Psoas muscle (tissue), 8 donors: ENCODE results near the gene CACNG1. TPM values are rescaled to one million over a fixed set of nuclear protein-coding genes. Genes with fewer than 3 reads are reported as not detected.

Experiments used
- ATAC-seq, 4 donors: fragments of 200-7000 bp; cut with Tn5 transposase; one replicate each; pipeline ENCODE4 v1.9.1; 2020; ENCODE audit warnings: moderate library complexity in 3 of 4, mild to moderate bottlenecking in 2 of 4
- DNase-seq, 2 donors: peaks; one replicate each; pipeline ENCODE4 v3.0.0-alpha.2; 2020
- H3K27ac ChIP-seq: fragments of 200-600 bp; one replicate; pipeline ENCODE4 v1.8.0; 2022
- H3K27me3 ChIP-seq, 3 donors: fragments of 200-600 bp in 1 of 3; one replicate each; pipeline versions ENCODE4 v1.6.1 to v1.8.0; 2013 to 2022; ENCODE audit warnings: low read length in 2 of 3, mild to moderate bottlenecking in 2 of 3, moderate library complexity in 1 of 3; ENCODE audit not compliant: insufficient read depth in 3 of 3
- H3K36me3 ChIP-seq, 2 donors: fragments of 200-600 bp in 1 of 2; one replicate each; pipeline versions ENCODE4 v1.6.1 to v1.8.0; 2013 to 2022; ENCODE audit warnings: low read depth in 1 of 2, mild to moderate bottlenecking in 1 of 2, moderate library complexity in 1 of 2; ENCODE audit not compliant: insufficient read depth in 1 of 2
- H3K4me1 ChIP-seq: fragments of 200-600 bp; one replicate; pipeline ENCODE4 v1.8.0; 2022
- H3K4me3 ChIP-seq: fragments of 200-600 bp; one replicate; pipeline ENCODE4 v1.8.0; 2022; ENCODE audit warnings: mild to moderate bottlenecking
- H3K9me3 ChIP-seq: fragments of 200-600 bp; one replicate; pipeline ENCODE4 v1.8.0; 2022
- WGBS, 3 donors: extraction: QIAGEN DNeasy Blood & Tissue Kit; methylation state at CpG; one replicate each; pipeline versions ENCODE4 v1.1.6 to v1.1.7; 2013; 5-methylcytosine and 5-hydroxymethylcytosine counted together
- intact Hi-C, 2 donors: fragments of 100-400 bp; cut with DNase I; formaldehyde crosslinking; loops; one replicate each; pipeline versions ENCODE4 v1.11.0 to v1.14.2; 2022
- polyA plus RNA-seq, 3 donors: library from polyadenylated mRNA; stranded (reverse); fragments of 200-250 nt; gene quantifications; one replicate each; pipeline ENCODE4 v1.2.3, GENCODE V29; 2013
- total RNA-seq, 4 donors: library from RNA; stranded (reverse); fragmentation: NEBNext Ultra II Directional in 2 of 4; extraction: Animal tissue kit (Norgen Biotek cat#: 25700) in 2 of 4; gene quantifications; one replicate each; pipeline versions ENCODE4 v1.2.1 to v1.2.4, GENCODE V29; 2021 to 2023
- TF ChIP-seq, protein P1 (sequence below): fragments of 200-600 bp; IDR thresholded peaks from one replicate; pipeline ENCODE4 v1.8.0; 2022; ENCODE audit warnings: antibody characterized with exemption
- donor health status: healthy with polysubstance abuse.
- donor health status: DM: no; HTN: no; CAD: no; lungs with moderate emphysema.
- donor health status: Bipolar disorder and iron deficiency.
- donor health status: healthy.
- donor health status: DM: yes; HTN: yes; CAD: no.
- donor health status: DM: no; HTN: no; CAD: no.
- donor health status: DM: no; HTN: no; CAD: no.
- donor health status: DM: yes; HTN: yes; CAD: no.

Gene CACNG1
- total and polyA plus RNA-seq, 7 donors = 20.3 to 312 (median 72.5) TPM

DNA sequence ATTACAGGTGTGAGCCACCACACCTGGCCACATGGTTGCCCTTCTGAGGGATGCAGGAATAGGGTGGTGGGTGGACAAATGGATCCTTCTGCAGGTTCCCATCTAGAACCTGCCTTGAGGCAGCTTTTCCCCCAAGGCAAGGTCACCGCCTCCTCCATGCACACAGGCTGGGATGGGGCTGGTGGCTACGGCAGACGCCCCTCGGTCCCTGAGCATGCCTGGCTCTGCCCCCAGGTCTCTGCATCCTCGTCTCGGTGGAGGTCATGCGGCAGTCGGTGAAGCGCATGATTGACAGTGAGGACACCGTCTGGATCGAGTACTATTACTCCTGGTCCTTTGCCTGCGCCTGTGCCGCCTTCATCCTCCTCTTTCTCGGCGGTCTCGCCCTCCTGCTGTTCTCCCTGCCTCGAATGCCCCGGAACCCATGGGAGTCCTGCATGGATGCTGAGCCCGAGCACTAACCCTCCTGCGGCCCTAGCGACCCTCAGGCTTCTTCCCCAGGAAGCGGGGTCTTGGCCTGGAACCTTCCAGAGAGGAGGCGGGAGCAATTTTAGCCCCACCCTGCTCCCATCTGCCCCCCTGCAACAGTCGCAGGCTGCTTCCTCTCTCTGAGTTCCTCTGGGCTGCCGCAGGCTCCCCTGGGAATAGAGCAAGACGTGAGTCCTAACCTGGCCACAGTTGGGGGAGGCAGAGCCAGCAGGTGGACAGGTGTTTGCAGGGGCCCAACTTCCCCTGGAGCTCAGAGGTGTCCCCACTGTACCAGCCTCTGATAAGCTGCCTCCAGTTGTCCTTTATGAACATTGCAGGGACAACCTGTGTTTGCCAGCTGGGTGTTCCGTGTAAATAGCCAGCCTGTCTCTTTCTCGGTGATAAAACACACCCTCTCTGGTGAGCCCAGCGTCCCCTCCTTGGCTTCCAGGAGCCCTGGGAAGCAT is 11.7 kb downstream of the CACNG1 start:
- 69 to 73% (median 72%) methylated on average over 29 of the region's 29 CpGs for WGBS, 3 donors
- peaks cover 0 to 33% of the 10 kb centered on the region in 2 donors for H3K36me3 ChIP-seq
- H3K9me3 ChIP-seq = no peaks in the 10 kb centered on the region
- ATAC-seq = peak; percentile 36 to 66 (median 54)
- DNase-seq = no peak
- peaks cover 38% of the 10 kb centered on the region for H3K4me1 ChIP-seq
- intact Hi-C loops = no loop called here
- no peaks in the 10 kb centered on the region for H3K27me3 ChIP-seq
- TF ChIP-seq, protein P1, sequence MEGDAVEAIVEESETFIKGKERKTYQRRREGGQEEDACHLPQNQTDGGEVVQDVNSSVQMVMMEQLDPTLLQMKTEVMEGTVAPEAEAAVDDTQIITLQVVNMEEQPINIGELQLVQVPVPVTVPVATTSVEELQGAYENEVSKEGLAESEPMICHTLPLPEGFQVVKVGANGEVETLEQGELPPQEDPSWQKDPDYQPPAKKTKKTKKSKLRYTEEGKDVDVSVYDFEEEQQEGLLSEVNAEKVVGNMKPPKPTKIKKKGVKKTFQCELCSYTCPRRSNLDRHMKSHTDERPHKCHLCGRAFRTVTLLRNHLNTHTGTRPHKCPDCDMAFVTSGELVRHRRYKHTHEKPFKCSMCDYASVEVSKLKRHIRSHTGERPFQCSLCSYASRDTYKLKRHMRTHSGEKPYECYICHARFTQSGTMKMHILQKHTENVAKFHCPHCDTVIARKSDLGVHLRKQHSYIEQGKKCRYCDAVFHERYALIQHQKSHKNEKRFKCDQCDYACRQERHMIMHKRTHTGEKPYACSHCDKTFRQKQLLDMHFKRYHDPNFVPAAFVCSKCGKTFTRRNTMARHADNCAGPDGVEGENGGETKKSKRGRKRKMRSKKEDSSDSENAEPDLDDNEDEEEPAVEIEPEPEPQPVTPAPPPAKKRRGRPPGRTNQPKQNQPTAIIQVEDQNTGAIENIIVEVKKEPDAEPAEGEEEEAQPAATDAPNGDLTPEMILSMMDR = no peak
- peak overlapping the region; percentile 95 for H3K27ac ChIP-seq
- no peak overlapping the region for H3K4me3 ChIP-seq

DNA sequence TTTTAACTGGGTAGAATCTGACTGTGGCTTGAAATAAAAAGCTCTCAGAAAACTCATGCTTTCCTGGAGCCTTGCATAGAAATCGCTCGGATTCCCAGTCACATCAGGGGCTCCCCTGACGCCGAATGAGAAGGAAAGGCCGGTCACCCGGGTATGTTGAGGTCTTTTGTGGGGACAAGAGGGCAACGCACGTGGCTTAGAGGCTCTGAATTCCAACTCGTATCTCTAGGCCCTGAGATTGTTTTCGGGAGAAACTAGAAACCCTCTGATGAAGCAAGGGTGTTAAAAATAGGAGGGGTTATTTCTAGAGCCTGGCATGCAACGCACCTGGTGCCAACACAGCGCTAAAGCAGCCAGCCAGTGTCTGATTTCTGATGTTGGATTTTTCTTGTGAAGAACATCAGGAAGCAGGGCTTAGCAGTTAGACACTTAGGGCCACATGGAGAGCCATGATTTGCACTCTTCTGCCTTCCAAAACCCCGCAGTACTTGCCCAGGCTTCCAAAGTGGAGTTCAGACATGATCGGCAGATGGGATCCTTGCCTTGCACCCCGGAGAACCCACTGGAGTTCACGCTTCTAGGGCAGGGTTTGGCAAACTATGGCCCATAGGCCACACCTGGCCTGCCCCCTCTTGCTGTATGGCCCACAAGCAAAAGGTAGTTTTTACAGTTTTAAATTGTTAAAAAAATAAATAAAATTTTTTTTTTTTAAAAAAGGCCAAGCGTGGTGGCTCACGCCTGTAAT is 12.6 kb downstream of the CACNG1 start:
- intact Hi-C loops = no loop called here
- Histone ChIP-seq H3K27ac (peak overlapping the region; percentile 95), H3K9me3 (no peaks in the 10 kb centered on the region), H3K4me1 (peaks cover 29% of the 10 kb centered on the region), H3K36me3 (peaks cover 0 to 33% of the 10 kb centered on the region in 2 donors), H3K4me3 (no peak overlapping the region), H3K27me3 (no peaks in the 10 kb centered on the region)
- TF ChIP-seq, protein P1 = no peak
- DNase-seq = peak in 1 of 2 donors; percentile 83
- peak; percentile 81 to 92 (median 86) for ATAC-seq
- 37 to 48% (median 41%) methylated on average over 18 of the region's 18 CpGs for WGBS, 3 donors

DNA sequence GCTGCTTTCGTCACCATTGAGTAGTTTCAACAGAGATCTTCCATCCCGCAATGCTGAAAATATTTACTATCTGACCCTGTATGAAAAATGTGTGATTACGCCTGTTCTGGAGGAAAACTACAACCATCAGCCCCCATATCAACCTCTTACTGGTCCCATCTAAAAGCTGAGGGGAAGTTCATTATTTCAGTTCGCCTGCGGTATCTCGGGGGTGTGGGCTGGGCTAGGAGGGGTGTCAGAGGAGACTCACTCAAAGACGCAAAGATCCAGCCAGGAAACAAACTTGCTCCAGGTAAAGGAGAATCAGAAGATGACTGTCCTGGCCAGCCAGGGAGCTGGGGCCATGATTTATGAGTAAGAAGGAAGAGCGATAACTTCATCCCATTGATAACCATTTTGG is 13.7 kb downstream of the CACNG1 start:
- Histone ChIP-seq H3K27me3 (no peaks in the 10 kb centered on the region), H3K4me3 (no peak overlapping the region), H3K9me3 (no peaks in the 10 kb centered on the region), H3K27ac (peak overlapping the region; percentile 95), H3K36me3 (peaks cover 0 to 33% of the 10 kb centered on the region in 2 donors), H3K4me1 (peaks cover 22% of the 10 kb centered on the region)
- DNase-seq (no peak), ATAC-seq (no peak)
- TF ChIP-seq, protein P1 = no peak
- WGBS, 3 donors = 94 to 98% (median 95%) methylated on average over 8 of the region's 8 CpGs
- intact Hi-C loops = no loop called here

DNA sequence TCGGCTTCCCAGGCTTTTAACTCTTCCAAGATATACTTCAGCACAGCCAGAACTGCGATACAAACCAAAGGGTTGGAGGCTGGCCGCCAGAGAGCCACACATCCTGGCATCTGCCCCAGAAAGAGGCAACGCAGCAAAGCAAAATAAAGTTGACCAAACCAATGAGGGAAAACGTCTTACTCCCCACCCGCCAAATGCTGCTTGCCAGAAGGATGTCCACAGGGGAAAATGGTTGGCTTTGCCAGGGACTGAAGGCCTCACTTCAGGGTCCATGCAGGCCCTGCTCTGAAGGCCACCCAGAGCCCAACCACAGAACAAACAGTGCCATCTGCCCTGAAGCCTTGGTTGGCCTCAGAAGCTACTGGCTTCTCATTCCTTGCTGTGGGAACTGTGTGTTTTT is 15.0 kb downstream of the CACNG1 start:
- peaks cover 0 to 23% of the 10 kb centered on the region in 2 donors for H3K36me3 ChIP-seq
- H3K4me1 ChIP-seq = peaks cover 22% of the 10 kb centered on the region
- intact Hi-C loops = no loop called here
- TF ChIP-seq, protein P1 = no peak
- no peaks in the 10 kb centered on the region for H3K27me3 ChIP-seq
- WGBS, 3 donors = 44 to 56% (median 44%) methylated on average over 6 of the region's 6 CpGs
- ATAC-seq = no peak
- H3K4me3 ChIP-seq = no peak overlapping the region
- H3K27ac ChIP-seq = peak overlapping the region; percentile 10
- no peak for DNase-seq
- no peaks in the 10 kb centered on the region for H3K9me3 ChIP-seq
